GM08714 (cell line): ENCODE data around the gene PRSS53.
A peak's percentile ranks its signal among the peaks of the same experiment; 100 is the strongest.

Source experiments
- H3K4me3 ChIP-seq: fragments of 200-500 bp; sonication (Bioruptor generic); 2 replicates; pipeline ENCODE4 v1.5.1; 2014; ENCODE audit warnings: mild to moderate bottlenecking, low read length, inconsistent platforms
- ZNF274 ChIP-seq: IDR thresholded peaks from 2 replicates; pipeline ENCODE4 v1.6.1; 2012; ENCODE audit warnings: mild to moderate bottlenecking, low read depth, low read length

PRSS53 gene

GRCh38 chr16:31093132-31093703 is 4.5 kb upstream of the PRSS53 start:
- H3K4me3 ChIP-seq = peak overlapping the region; percentile 92; the same call in 1 of the 2 replicates
- TF ChIP-seq ZNF274 = no peak

- H3K4me3 ChIP-seq = no peak overlapping the region
- no peak for TF ChIP-seq ZNF274
Measured at GRCh38 chr16:31092330-31092729, 3.6 kb upstream of the PRSS53 start.

GRCh38 chr16:31090540-31090939 is 1.8 kb upstream of the PRSS53 start:
- H3K4me3 ChIP-seq = no peak overlapping the region
- no peak for TF ChIP-seq ZNF274

GRCh38 chr16:31089199-31089598 is 456 bp upstream of the PRSS53 start:
- TF ChIP-seq ZNF274 = no peak
- no peak overlapping the region for H3K4me3 ChIP-seq

- H3K4me3 ChIP-seq = no peak overlapping the region
- TF ChIP-seq ZNF274 = no peak
Measured at GRCh38 chr16:31087971-31088370, 772 bp downstream of the PRSS53 start.

- no peak for TF ChIP-seq ZNF274
- no peak overlapping the region for H3K4me3 ChIP-seq
Measured at GRCh38 chr16:31087481-31087880, 1.3 kb downstream of the PRSS53 start.

- H3K4me3 ChIP-seq = no peak overlapping the region
- no peak for TF ChIP-seq ZNF274
Measured at GRCh38 chr16:31086629-31086906, 2.2 kb downstream of the PRSS53 start.

GRCh38 chr16:31085873-31086628 is 2.7 kb downstream of the PRSS53 start:
- TF ChIP-seq ZNF274 = no peak
- no peak overlapping the region for H3K4me3 ChIP-seq

GRCh38 chr16:31085411-31085810 is 3.3 kb downstream of the PRSS53 start:
- no peak overlapping the region for H3K4me3 ChIP-seq
- TF ChIP-seq ZNF274 = no peak

- no peak overlapping the region for H3K4me3 ChIP-seq
- TF ChIP-seq ZNF274 = no peak
Measured at GRCh38 chr16:31084584-31085302, 4.0 kb downstream of the PRSS53 start.

- no peak overlapping the region for H3K4me3 ChIP-seq
- no peak for TF ChIP-seq ZNF274
Measured at GRCh38 chr16:31083981-31084380, 4.8 kb downstream of the PRSS53 start.

GRCh38 chr16:31083556-31083955 is 5.2 kb downstream of the PRSS53 start:
- H3K4me3 ChIP-seq = no peak overlapping the region
- TF ChIP-seq ZNF274 = no peak

GRCh38 chr16:31083081-31083480 is 5.7 kb downstream of the PRSS53 start:
- H3K4me3 ChIP-seq = no peak overlapping the region
- TF ChIP-seq ZNF274 = no peak

GRCh38 chr16:31082368-31083045 is 6.2 kb downstream of the PRSS53 start:
- H3K4me3 ChIP-seq = no peak overlapping the region
- TF ChIP-seq ZNF274 = no peak
